GM13976 (cell line): ENCODE measurements around the gene RUFY3.

Experiments
- DNase-seq: peaks from one replicate; pipeline ENCODE4 v3.0.0; 2012; ENCODE audit warnings: low spot score
- CTCF ChIP-seq: IDR thresholded peaks from 2 replicates; pipeline ENCODE4 v1.5.1; 2012; ENCODE audit warnings: borderline replicate concordance, mild to moderate bottlenecking; ENCODE audit not compliant: insufficient read depth; ENCODE audit errors: extremely low read depth, missing control alignments, control extremely low read depth
- in situ Hi-C: fragments of 300-500 bp; cut with MboI; formaldehyde crosslinking; loops from one replicate; pipeline ENCODE4 v1.12.0; 2022; ENCODE audit warnings: low sequenced_read_pairs, mixed read lengths, inconsistent platforms; ENCODE audit not compliant: unreplicated experiment

RUFY3 gene

GRCh38 chr4:70721747-70722146 is at the start of gene RUFY3:
TSS of gene RUFY3 (plus strand) at chr4:70721964. CDS start at chr4:70722574, 610 bp downstream.
- in situ Hi-C loops = no loop called here
- TF ChIP-seq CTCF = no peak

GRCh38 chr4:70674191-70674590 is 47.6 kb upstream of the RUFY3 start:
- TF ChIP-seq CTCF = no peak
- no peak for DNase-seq
- in situ Hi-C loops = loop anchor here (25.0 kb wide), 1 partner anchor 338 kb away; no protein-coding TSS in a partner anchor

More at GRCh38 chr4:70721747-70722146, at the start of gene RUFY3:
- no peak for DNase-seq

GRCh38 chr4:70674731-70675130 is 47.0 kb upstream of the RUFY3 start:
- in situ Hi-C loops = loop anchor here (25.0 kb wide), 1 partner anchor 338 kb away; no protein-coding TSS in a partner anchor
- no peak for TF ChIP-seq CTCF
- no peak for DNase-seq

- in situ Hi-C loops = no loop called here
- no peak for TF ChIP-seq CTCF
- DNase-seq = no peak
These were observed 45.1 kb upstream of the RUFY3 start for GRCh38 chr4:70676554-70677090.

GRCh38 chr4:70678383-70678999 is 43.3 kb upstream of the RUFY3 start:
- TF ChIP-seq CTCF = no peak
- in situ Hi-C loops = no loop called here
- DNase-seq = peak; percentile 22

GRCh38 chr4:70680934-70681333 is 40.8 kb upstream of the RUFY3 start:
- in situ Hi-C loops = no loop called here
- TF ChIP-seq CTCF = no peak
- no peak for DNase-seq
